Measurements from ENCODE around the gene SNX33. TPM values are rescaled to one million over a fixed set of nuclear protein-coding genes. Genes with fewer than 3 reads are reported as not detected.

Gene SNX33
- total RNA-seq, 4 donors from 2014 or later: 4.9 to 6.7 (median 5.5) TPM

DNA sequence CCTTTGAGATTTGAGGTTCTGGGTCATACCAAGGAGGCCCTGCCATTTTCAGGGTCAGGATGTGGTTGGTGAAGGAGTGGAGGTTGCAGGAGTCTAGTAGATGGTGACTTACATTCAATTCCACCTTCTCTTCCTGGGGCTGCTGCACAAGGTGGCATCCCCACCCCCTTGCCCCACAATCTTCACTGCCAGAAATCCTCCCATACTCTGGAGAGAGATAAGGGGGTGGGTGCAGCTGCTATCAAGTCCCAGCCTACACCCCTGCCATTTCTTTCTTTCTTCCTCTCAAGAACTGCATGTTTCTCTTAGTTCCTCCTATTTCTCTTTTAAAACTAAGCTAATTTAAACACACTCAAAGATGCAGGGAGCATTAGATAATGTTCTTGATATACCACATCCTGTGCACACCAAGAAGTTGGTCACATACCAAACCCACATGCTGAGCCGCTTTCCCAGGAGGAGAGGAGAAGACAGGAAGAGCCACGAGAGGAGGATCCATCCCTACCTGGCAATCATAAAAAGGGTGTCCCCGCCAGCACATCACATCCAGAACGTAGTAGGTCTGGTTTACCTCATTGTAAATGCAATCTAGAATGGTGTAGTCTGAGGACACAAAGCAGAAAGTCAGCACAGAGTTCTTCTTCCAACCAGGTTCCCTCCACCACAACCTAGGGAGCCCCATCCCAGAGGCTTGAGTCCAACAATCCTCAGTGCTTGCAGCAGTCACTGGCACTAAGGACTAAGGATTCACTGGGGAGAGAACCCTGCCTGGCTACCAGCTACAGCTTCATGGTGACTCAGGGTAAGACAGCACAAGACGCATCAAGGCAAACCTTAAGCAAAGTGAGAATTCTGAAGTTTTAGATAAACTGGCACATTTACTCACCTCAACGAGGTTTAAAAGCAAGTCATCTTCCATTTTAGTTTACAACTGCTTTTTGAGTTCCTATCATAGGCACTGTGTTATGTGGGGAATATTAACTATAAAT, 40.7 kb upstream of the SNX33 start:
- Histone ChIP-seq H3K27ac (no peak overlapping the region), H3K36me3 (peaks cover 0 to 67% of the 10 kb centered on the region in 2 donors), H3K9me3 (no peaks in the 10 kb centered on the region), H3K4me3 (no peak overlapping the region), H3K27me3 (no peaks in the 10 kb centered on the region), H3K4me1 (no peaks in the 10 kb centered on the region)
- no peak for DNase-seq
- no peak for ATAC-seq
- TF ChIP-seq, protein P1, sequence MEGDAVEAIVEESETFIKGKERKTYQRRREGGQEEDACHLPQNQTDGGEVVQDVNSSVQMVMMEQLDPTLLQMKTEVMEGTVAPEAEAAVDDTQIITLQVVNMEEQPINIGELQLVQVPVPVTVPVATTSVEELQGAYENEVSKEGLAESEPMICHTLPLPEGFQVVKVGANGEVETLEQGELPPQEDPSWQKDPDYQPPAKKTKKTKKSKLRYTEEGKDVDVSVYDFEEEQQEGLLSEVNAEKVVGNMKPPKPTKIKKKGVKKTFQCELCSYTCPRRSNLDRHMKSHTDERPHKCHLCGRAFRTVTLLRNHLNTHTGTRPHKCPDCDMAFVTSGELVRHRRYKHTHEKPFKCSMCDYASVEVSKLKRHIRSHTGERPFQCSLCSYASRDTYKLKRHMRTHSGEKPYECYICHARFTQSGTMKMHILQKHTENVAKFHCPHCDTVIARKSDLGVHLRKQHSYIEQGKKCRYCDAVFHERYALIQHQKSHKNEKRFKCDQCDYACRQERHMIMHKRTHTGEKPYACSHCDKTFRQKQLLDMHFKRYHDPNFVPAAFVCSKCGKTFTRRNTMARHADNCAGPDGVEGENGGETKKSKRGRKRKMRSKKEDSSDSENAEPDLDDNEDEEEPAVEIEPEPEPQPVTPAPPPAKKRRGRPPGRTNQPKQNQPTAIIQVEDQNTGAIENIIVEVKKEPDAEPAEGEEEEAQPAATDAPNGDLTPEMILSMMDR (IDR thresholded peaks at IDR 0.05 in 4 of 5, conservative IDR thresholded peaks at IDR 0.05 in 1 of 5): no peak
- no peak for TF ChIP-seq POLR2A (IDR thresholded peaks at IDR 0.05)
- intact Hi-C loops (cut with DNase I; ENCODE audit: low total_unique reads): no loop called here
- in situ Hi-C loops (cut with MboI; ENCODE audit: low sequenced_read_pairs in 4 of 4): loop anchor here in 1 of 4 donors (25.0 kb wide), 1 partner anchor 220 kb away; no protein-coding TSS in a partner anchor

DNA sequence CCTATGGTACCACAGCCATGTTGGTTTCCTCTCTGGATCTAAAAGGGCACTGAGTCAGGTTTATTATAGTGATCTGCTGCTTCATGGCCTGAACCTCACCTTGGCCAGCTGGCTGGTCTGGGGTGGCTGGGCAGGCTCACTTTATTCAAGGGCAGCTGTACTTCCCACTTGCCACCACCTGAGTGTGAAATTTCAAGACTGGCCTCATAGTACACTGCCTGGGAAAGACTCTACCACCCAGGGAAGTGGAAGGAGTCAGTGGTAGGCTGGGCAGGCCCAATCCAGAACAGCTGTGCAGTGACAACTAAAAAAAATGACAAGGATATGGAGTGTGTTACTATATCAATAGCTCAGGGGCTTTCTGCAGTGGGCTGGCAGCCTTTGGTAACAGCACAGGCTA, 30.9 kb upstream of the SNX33 start:
- H3K4me3 ChIP-seq: no peak overlapping the region
- no peak for TF ChIP-seq POLR2A (IDR thresholded peaks at IDR 0.05)
- TF ChIP-seq, protein P1 (IDR thresholded peaks at IDR 0.05 in 4 of 5, conservative IDR thresholded peaks at IDR 0.05 in 1 of 5): no peak
- DNase-seq (no peak), ATAC-seq (no peak)
- peaks cover 3 to 74% of the 10 kb centered on the region in 2 donors for H3K36me3 ChIP-seq
- in situ Hi-C loops (cut with MboI; ENCODE audit: low sequenced_read_pairs in 4 of 4): loop anchor here in 1 of 4 donors (25.0 kb wide), 1 partner anchor 229 kb away; no protein-coding TSS in a partner anchor
- peaks cover 0 to 6% of the 10 kb centered on the region in 2 donors for H3K4me1 ChIP-seq
- no peaks in the 10 kb centered on the region for H3K27me3 ChIP-seq
- intact Hi-C loops (cut with DNase I; ENCODE audit: low total_unique reads): no loop called here
- no peak overlapping the region for H3K27ac ChIP-seq
- no peaks in the 10 kb centered on the region for H3K9me3 ChIP-seq

DNA sequence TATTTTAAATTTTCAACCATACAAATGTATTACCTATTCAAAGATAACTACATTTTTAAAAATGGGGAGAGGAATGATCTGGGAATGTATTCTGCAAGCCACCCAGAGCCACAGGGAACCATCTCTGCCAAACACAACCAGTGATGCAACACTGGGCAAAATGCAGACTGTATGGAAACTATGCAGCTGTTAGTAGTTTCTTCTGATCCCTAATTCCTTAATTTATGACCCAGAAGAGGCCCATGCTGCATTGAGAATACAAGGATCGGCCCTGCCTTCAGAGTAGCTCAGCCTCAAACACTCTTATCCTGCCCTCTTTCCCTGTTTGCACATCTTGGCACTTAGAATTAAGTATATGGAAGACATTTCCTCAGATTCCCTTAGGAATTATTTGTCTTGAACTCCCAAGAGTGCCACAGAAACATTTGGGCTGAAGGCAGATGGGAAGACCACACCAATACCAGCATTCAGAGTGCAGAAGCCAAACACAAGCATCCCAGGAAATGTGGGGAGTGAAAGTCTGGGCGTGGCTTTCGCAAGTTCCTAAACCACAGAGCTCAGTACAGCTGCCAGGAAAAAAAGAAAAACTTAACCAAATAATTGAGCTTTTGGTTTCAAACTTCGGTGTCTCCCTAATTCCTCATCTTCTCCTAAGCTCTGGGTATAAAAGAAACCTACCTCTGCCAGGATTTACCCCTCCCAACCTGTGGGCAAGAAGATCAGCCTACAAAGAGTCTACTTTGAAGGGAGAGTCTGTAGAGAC, 27.5 kb upstream of the SNX33 start:
- Histone ChIP-seq H3K4me3 (no peak overlapping the region), H3K27me3 (no peaks in the 10 kb centered on the region), H3K27ac (peak overlapping the region; percentile 34 to 46 (median 40)), H3K36me3 (peaks cover 3 to 43% of the 10 kb centered on the region in 2 donors), H3K9me3 (no peaks in the 10 kb centered on the region), H3K4me1 (peaks cover 0 to 6% of the 10 kb centered on the region in 2 donors)
- intact Hi-C loops (cut with DNase I; ENCODE audit: low total_unique reads) (no loop called here), in situ Hi-C loops (cut with MboI; ENCODE audit: low sequenced_read_pairs in 4 of 4) (loop anchor here in 1 of 4 donors (25.0 kb wide), 1 partner anchor 233 kb away; no protein-coding TSS in a partner anchor)
- no peak for ATAC-seq
- peak in 1 of 2 donors; percentile 15 for DNase-seq
- no peak for TF ChIP-seq POLR2A (IDR thresholded peaks at IDR 0.05)
- TF ChIP-seq, protein P1 (IDR thresholded peaks at IDR 0.05 in 4 of 5, conservative IDR thresholded peaks at IDR 0.05 in 1 of 5): no peak

DNA sequence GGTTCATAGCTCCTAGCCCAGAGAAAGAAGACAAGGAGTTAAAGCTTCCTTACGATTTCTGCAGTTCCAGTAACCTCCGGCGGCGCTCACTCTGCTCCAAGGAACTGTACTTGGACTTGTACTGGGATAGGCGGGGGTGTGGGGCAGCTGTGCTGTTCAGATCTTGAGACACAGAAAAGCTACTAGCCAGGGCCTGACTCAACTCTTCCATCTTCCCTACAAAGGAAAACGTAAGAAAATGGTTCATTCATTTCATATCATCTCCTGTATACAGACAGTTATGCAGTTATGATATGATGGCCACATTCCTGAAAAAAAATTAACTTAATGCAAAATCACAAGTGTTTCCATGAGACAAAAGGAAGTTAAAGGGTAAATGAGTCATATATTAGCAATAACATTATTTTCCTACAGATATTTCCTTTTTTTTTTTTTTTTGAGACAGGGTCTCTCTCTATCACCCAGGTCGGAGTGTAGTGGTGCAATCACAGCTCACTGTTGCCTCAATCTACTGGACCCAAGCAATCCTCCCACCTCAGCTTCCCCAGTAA, 26.8 kb upstream of the SNX33 start:
- peak; percentile 28 to 42 for ATAC-seq
- intact Hi-C loops (cut with DNase I; ENCODE audit: low total_unique reads): no loop called here
- H3K9me3 ChIP-seq: no peaks in the 10 kb centered on the region
- H3K27me3 ChIP-seq: no peaks in the 10 kb centered on the region
- no peak for TF ChIP-seq POLR2A (IDR thresholded peaks at IDR 0.05)
- TF ChIP-seq, protein P1 (IDR thresholded peaks at IDR 0.05 in 4 of 5, conservative IDR thresholded peaks at IDR 0.05 in 1 of 5): peak in 1 of 5 experiments; percentile 5
- peaks cover 3 to 39% of the 10 kb centered on the region in 2 donors for H3K36me3 ChIP-seq
- H3K4me3 ChIP-seq: no peak overlapping the region
- H3K27ac ChIP-seq: peak overlapping the region; percentile 34 to 46 (median 40)
- in situ Hi-C loops (cut with MboI; ENCODE audit: low sequenced_read_pairs in 4 of 4): loop anchor here in 1 of 4 donors (25.0 kb wide), 1 partner anchor 234 kb away; no protein-coding TSS in a partner anchor
- H3K4me1 ChIP-seq: peaks cover 0 to 7% of the 10 kb centered on the region in 2 donors
- peak; percentile 45 to 70 for DNase-seq
